HPDE6-E6E7 (cell line): Measurements from ENCODE around the gene ZBTB6.

Experiments used
- DNase-seq: peaks from one replicate; pipeline ENCODE4 v3.0.0; 2011; ENCODE audit warnings: missing footprints; ENCODE audit errors: extremely low spot score

ZBTB6 gene

DNA sequence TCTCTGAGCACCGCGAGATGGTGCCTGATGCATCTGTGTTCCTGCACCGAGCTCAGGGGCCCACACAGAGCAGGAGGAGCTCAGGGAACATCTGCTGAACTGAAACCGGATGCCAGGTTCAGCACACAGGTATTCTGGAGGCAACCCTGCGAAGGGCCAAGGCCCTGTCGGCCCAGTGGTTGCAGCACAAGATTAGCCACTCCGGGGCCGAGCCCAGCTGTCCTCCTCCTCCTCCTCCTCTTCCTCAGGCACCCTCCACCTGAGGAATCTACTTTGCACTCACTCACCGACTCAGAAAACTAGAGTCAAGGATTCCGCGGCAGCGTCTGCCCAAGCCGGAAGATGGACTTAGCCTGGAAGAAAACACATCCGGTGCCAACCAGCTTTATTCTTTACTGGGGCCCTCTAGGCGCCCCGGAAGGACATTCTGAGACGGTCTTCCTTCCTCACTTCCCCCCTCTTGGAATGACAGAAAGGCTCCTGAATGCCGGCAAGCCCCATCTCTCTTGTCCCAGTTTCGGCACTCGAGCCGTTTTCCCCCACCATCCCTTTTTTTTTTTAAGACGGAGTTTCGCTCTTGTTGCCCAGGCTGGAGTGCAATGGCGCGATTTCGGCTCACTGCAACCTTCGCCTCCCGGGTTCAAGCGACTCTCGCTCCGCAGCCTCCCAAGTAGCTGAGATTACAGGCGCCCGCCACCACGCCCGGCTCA, at the start of gene ZBTB6:
TSS of gene ZBTB6 (minus strand) at position 360 of the 710 bp plus-strand sequence. CDS start 1,251 bp downstream, outside the sequence.
- peak; percentile 67 for DNase-seq

GRCh38 chr9:122961139-122961538, 48.0 kb upstream of the ZBTB6 start:
- DNase-seq = no peak

DNA sequence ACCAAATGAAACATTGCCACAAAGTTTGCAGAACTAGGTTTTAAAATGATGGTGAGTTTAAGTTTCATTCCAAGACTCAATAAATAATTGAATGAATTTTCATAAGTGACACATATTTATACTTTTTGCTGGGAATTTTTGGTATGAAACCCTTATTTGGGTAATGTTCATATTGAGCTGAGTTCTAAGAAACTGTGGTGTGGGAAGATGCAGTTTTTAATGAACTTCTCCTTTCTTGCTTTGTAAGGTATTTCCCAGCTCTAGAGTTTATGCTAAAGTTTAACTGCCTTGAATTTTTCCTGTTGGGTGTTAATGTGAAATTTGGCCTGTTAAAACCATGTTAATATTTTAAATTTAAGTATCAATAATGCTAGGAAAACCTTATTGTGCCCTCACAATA, 42.8 kb upstream of the ZBTB6 start:
- DNase-seq = no peak

DNA sequence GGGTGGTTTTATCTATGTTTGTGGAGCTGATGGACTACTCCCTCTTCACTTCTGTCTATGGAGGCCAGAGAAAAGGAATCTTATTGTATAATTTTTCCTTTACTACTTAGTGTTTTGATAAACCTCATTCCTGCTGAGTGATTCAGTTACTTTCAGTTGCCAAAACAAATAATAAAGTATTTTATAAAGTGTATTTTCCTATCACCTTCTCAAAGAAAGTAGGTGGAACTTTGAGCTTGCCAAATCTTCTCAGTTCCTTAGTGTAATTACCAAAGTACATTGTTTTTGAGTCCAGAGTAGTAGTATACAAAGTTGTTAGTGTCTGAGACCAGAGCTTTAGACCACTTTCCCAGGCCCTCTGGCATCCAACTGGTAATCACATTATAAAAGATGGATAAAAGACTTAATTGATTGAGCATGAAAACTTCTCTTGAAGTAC, 41.1 kb upstream of the ZBTB6 start:
- no peak for DNase-seq

- DNase-seq = no peak
Measured at GRCh38 chr9:122951056-122951455, 37.9 kb upstream of the ZBTB6 start.

DNA sequence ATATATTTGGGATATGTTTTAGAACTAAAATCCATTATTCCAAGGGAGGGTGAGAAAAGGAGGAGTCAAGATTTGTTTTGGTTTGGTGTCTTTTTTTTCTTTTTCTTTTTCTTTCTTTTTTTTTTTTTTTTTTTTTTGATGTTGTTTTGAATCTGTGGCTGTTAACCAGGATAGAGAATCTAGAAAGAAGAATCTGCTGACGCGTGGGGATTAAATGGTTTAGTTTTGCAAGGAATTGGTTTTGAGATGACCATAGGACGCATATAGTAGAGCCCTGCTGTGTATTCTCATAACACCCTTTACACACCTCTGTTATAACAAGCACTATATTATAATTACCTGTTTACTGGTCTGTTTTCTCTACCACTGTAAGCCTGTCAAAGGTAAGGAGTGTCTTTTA, 37.1 kb upstream of the ZBTB6 start:
- DNase-seq = no peak

- no peak for DNase-seq
Measured at GRCh38 chr9:122949696-122950095, 36.6 kb upstream of the ZBTB6 start.

- DNase-seq = no peak
Measured at GRCh38 chr9:122948313-122948712, 35.2 kb upstream of the ZBTB6 start.

- no peak for DNase-seq
Measured at GRCh38 chr9:122946461-122947005, 33.4 kb upstream of the ZBTB6 start.

DNA sequence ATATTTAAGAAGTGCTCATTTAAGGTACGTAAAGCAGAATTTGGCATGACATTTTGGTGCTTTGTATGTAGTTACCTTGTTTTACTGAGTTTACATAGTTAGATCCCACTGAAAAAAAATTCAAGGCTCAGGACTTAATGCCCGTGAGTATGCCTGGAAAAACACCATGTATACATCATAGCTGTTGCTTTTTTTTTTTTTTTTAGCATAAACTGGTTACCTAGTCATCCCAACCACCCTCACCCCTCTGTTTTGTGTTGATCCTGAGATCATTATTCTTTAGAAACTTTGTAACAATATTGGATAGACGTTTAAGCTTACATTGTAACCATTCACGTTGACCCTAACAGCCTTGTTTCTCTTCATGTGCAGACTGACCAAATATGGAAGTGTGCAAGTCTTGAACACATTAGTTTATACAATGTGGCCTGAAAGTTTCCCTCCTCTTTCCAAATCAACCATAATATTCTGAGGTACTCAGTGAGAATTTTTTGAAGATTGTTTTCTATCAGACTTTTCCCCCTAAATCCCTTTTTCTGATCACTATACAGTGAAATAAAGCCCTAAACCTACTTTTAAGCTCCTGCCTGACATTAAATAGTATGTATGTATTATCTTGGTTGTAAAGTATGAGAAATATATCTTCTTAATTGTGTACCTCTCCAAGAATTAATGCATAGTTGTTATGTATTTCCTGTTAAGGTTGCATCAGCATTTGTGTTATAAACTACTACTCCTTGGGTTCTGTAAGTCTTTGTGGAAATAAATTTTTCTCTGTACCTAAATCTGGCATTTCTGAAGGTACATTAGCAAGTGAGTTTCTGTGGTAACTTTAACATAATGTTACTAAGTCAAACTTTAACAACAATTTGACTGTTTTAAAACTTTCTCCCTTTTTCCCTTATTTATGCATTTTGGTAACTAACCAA, 32.1 kb upstream of the ZBTB6 start:
- DNase-seq = no peak

GRCh38 chr9:122941582-122942234, 28.6 kb upstream of the ZBTB6 start:
- peak; percentile 5 for DNase-seq

- peak; percentile 99 for DNase-seq
Measured at GRCh38 chr9:122940749-122941581, 27.8 kb upstream of the ZBTB6 start, which contains the start of gene RABGAP1. Gene RABGAP1, plus strand, starts transcription at chr9:122941020. Its CDS starts 16,040 bp downstream, at chr9:122957060.

- DNase-seq = no peak
Measured at GRCh38 chr9:122940454-122940748, 27.3 kb upstream of the ZBTB6 start.

DNA sequence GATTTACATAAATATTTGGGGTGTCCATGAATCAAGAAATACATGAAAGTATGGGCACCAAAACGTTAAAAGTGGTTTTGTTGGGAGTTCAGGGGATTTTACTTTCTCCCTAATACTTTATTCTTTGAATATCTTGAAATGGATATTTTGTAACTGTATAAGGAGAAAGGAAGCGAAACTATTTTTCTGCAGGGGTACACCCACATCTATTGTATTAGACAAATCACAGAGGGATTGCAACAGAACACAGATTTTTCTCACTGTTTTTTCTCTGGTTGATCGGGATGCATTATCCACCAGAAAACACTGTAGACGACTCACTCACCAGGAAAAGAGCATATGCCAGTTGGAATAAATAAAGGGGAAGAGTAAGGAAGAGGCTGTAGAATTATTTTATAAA, 26.5 kb upstream of the ZBTB6 start:
- no peak for DNase-seq

GRCh38 chr9:122936883-122937282, 23.8 kb upstream of the ZBTB6 start:
- DNase-seq = no peak

- no peak for DNase-seq
Measured at GRCh38 chr9:122936464-122936863, 23.3 kb upstream of the ZBTB6 start.

- DNase-seq = peak; percentile 97
Measured at GRCh38 chr9:122931226-122932121, 18.4 kb upstream of the ZBTB6 start, which contains the start of gene ZBTB26. Gene ZBTB26, minus strand, starts transcription at chr9:122931512. Its CDS starts 11,578 bp downstream, at chr9:122919934.

DNA sequence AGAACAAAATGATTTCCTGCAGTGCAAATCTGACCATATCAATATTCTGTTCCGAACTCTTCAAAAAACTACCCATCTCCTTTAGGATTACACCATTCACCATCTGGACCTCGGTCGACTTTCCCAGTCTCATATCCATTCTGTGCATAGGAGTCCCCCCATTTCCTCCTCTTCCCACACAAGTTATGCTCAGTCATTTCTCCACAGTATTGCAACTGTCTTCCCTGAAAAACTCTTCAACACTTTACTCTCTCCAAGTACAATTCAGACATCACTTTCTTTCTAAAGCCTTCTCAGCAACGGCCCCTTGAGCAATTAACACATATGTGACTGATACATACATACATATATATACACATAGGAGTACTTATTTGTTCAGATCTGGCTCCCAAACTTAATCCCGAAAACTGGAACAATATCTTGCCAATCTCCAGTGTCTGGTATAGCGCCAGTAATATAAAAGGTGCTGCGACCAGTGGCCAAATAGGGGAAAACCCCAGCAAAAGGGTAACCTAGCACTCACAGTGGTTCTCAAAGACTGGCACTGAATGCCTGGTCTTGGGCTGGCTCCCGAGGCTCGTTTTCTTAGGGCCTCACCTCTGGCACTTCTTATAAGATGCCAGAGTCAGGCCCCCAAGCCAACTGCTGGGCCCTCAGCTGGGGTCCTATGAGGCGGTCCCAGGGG, 17.6 kb upstream of the ZBTB6 start:
- DNase-seq = no peak

DNA sequence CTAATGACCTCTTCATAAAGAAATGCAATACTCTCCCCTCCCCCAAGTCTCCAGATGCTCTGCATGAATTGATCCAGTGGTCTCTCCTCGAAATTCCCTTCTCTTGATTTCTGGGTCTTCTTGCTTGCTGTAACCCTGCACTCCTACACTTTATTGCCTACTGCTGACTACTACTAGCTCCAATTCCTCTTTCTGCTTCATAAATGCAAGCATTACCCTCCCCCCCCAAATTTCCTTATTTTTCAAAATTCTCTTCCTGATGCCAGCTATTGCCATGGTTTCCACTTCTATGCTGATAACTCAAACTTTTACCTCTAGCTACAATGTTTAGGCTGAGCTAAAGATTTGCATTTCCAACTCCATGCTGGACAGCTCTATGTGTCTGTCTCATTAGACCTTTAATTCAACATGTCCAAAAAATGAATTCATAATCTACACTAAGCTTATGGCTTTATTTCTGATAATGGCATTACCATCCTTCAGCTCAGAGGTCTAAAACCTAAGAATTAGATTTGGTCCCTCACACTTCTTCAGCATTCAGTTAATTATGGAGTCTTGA, 16.8 kb upstream of the ZBTB6 start:
- DNase-seq = no peak
